NCI-H82 treated with DMSO at 0.1 percent for 48 hours (cell line): ENCODE measurements around the gene GSTT4.
"Not testable (repeated sequence)": the region's sequence is repeated elsewhere in the genome, so short reads cannot be mapped to it uniquely, and the experiment has no call there.

Experiments
- DNase-seq: peaks from one replicate; lab custom pipeline; 2025; ENCODE audit not compliant: unreplicated experiment; lab: John Stamatoyannopoulos, UW

GSTT4 gene

GRCh38 chr22:23989583-23990244, 15.5 kb downstream of the GSTT4 start:
- DNase-seq, result not testable (repeated sequence)

GRCh38 chr22:23986538-23987178, 18.6 kb downstream of the GSTT4 start:
- not testable (repeated sequence) for DNase-seq

GRCh38 chr22:23986089-23986488, 19.2 kb downstream of the GSTT4 start:
- not testable (repeated sequence) for DNase-seq

- DNase-seq, result no peak
Measured at GRCh38 chr22:23984430-23984829, 20.8 kb downstream of the GSTT4 start.

- DNase-seq, result not testable (repeated sequence)
Measured at GRCh38 chr22:23980567-23980966, 24.7 kb downstream of the GSTT4 start.

GRCh38 chr22:23979557-23980240, 25.6 kb downstream of the GSTT4 start, which contains the start of gene GSTT2:
Gene GSTT2 (plus strand): TSS chr22:23980134.
- DNase-seq, result not testable (repeated sequence)

- DNase-seq, result not testable (repeated sequence)
Measured at GRCh38 chr22:23977304-23977703, 27.9 kb downstream of the GSTT4 start.

GRCh38 chr22:23974836-23975352, 30.4 kb downstream of the GSTT4 start:
- not testable (repeated sequence) for DNase-seq

GRCh38 chr22:23974345-23974744, 30.9 kb downstream of the GSTT4 start, which contains the start of gene DDT:
Gene DDT (minus strand): TSS chr22:23974441. CDS start chr22:23974414, 27 bp downstream.
- DNase-seq, result not testable (repeated sequence)

- not testable (repeated sequence) for DNase-seq
Measured at GRCh38 chr22:23971927-23972326, 33.3 kb downstream of the GSTT4 start.

GRCh38 chr22:23970816-23971486, 34.3 kb downstream of the GSTT4 start:
- DNase-seq, result no peak

- no peak for DNase-seq
Measured at GRCh38 chr22:23970201-23970641, 35.0 kb downstream of the GSTT4 start.

GRCh38 chr22:23969071-23969470, 36.2 kb downstream of the GSTT4 start:
- no peak for DNase-seq

- DNase-seq, result not testable (repeated sequence)
Measured at GRCh38 chr22:23966568-23966967, 38.7 kb downstream of the GSTT4 start, which contains the start of gene DDTL. Gene DDTL (plus strand): TSS chr22:23966888. CDS start chr22:23966915, 27 bp downstream.

- DNase-seq, result not testable (repeated sequence)
Measured at GRCh38 chr22:23966094-23966493, 39.2 kb downstream of the GSTT4 start.

- DNase-seq, result not testable (repeated sequence)
Measured at GRCh38 chr22:23961084-23961771, 44.0 kb downstream of the GSTT4 start, which contains the start of gene GSTT2B. Gene GSTT2B (minus strand): TSS chr22:23961195. CDS start chr22:23961131, 64 bp downstream.

GRCh38 chr22:23956301-23956900, 48.9 kb downstream of the GSTT4 start:
- peak; percentile 6 for DNase-seq

- not testable (repeated sequence) for DNase-seq
Measured at GRCh38 chr22:23955886-23956285, 49.4 kb downstream of the GSTT4 start.

GRCh38 chr22:23954991-23955305, 50.3 kb downstream of the GSTT4 start:
- DNase-seq, result not testable (repeated sequence)
